Measurements from ENCODE around the gene TOMM6. TPM values are rescaled to one million over a fixed set of nuclear protein-coding genes. Genes with fewer than 3 reads are reported as not detected.

The TOMM6 gene
- total RNA-seq (2014; rRNA removed; shearing (Covaris generic)), result 83.4 and 86.2 TPM in 2 replicates

- peak; percentile 95 for DNase-seq (ENCODE audit: low spot score)
Observed at GRCh38 chr6:41787219-41787917, at the start of gene TOMM6. Gene TOMM6 (plus strand): TSS chr6:41787694. CDS start chr6:41787698, 4 bp downstream.

GRCh38 chr6:41739041-41739440 lies 48.5 kb upstream of the TOMM6 start:
- DNase-seq (ENCODE audit: low spot score), result no peak

GRCh38 chr6:41740366-41741162 lies 46.9 kb upstream of the TOMM6 start:
- DNase-seq (ENCODE audit: low spot score), result no peak

- peak; percentile 93 for DNase-seq (ENCODE audit: low spot score)
Observed at GRCh38 chr6:41741625-41742490, 45.6 kb upstream of the TOMM6 start.

GRCh38 chr6:41743406-41744235 lies 43.9 kb upstream of the TOMM6 start:
- no peak for DNase-seq (ENCODE audit: low spot score)

- DNase-seq (ENCODE audit: low spot score), result no peak
Observed at GRCh38 chr6:41744236-41744787, 43.2 kb upstream of the TOMM6 start.

GRCh38 chr6:41746107-41746506 lies 41.4 kb upstream of the TOMM6 start:
- no peak for DNase-seq (ENCODE audit: low spot score)

GRCh38 chr6:41747256-41748101 lies 40.0 kb upstream of the TOMM6 start, which contains the start of gene PGC:
Gene PGC (minus strand): TSS chr6:41747397. CDS start chr6:41747334, 63 bp downstream.
- no peak for DNase-seq (ENCODE audit: low spot score)

- no peak for DNase-seq (ENCODE audit: low spot score)
Observed at GRCh38 chr6:41748102-41748477, 39.4 kb upstream of the TOMM6 start.

GRCh38 chr6:41748542-41748941 lies 39.0 kb upstream of the TOMM6 start:
- DNase-seq (ENCODE audit: low spot score), result no peak

GRCh38 chr6:41750374-41750773 lies 37.1 kb upstream of the TOMM6 start:
- no peak for DNase-seq (ENCODE audit: low spot score)

- DNase-seq (ENCODE audit: low spot score), result no peak
Observed at GRCh38 chr6:41755895-41756294, 31.6 kb upstream of the TOMM6 start.

- no peak for DNase-seq (ENCODE audit: low spot score)
Observed at GRCh38 chr6:41756354-41756753, 31.1 kb upstream of the TOMM6 start.

- no peak for DNase-seq (ENCODE audit: low spot score)
Observed at GRCh38 chr6:41757271-41757670, 30.2 kb upstream of the TOMM6 start.

GRCh38 chr6:41757931-41758640 lies 29.4 kb upstream of the TOMM6 start:
- DNase-seq (ENCODE audit: low spot score), result peak; percentile 46

- DNase-seq (ENCODE audit: low spot score), result no peak
Observed at GRCh38 chr6:41758641-41759035, 28.9 kb upstream of the TOMM6 start.

- DNase-seq (ENCODE audit: low spot score), result no peak
Observed at GRCh38 chr6:41759106-41759904, 28.2 kb upstream of the TOMM6 start.

- DNase-seq (ENCODE audit: low spot score), result no peak
Observed at GRCh38 chr6:41759905-41760579, 27.5 kb upstream of the TOMM6 start.
